H9 (cell line): Measurements from ENCODE around the gene AJAP1. TPM values are rescaled to one million over a fixed set of nuclear protein-coding genes. Genes with fewer than 3 reads are reported as not detected.

Experiments
- DNase-seq: peaks from one replicate; pipeline ENCODE4 v3.0.0-alpha.2; 2017
- H2AFZ ChIP-seq: one replicate; pipeline ENCODE4 v1.6.1; 2013; ENCODE audit warnings: mild to moderate bottlenecking, low read length, control low read depth, moderate library complexity
- H2AK5ac ChIP-seq: 2 replicates; pipeline ENCODE4 v1.6.1; 2013; ENCODE audit warnings: low read length, control low read depth, mixed read lengths; ENCODE audit not compliant: insufficient read length
- H2BK120ac ChIP-seq: one replicate; pipeline ENCODE4 v1.6.1; 2013; ENCODE audit warnings: low read depth, mild to moderate bottlenecking, low read length, control low read depth, inconsistent platforms; ENCODE audit not compliant: poor library complexity, severe bottlenecking
- H2BK12ac ChIP-seq: 2 replicates; pipeline ENCODE4 v1.6.1; 2013; ENCODE audit warnings: low read length, control low read depth, mixed read lengths, low read depth; ENCODE audit not compliant: insufficient read length
- H2BK15ac ChIP-seq: 2 replicates; pipeline ENCODE4 v1.6.1; 2013; ENCODE audit warnings: low read depth, low read length, control low read depth
- H2BK20ac ChIP-seq: one replicate; pipeline ENCODE4 v1.6.1; 2013; ENCODE audit warnings: low read depth, mild to moderate bottlenecking, low read length, control low read depth, inconsistent platforms; ENCODE audit not compliant: poor library complexity, severe bottlenecking
- H2BK5ac ChIP-seq: 2 replicates; pipeline ENCODE4 v1.6.1; 2013; ENCODE audit warnings: low read length, control low read depth, mixed read lengths; ENCODE audit not compliant: insufficient read length
- H3K14ac ChIP-seq: 2 replicates; pipeline ENCODE4 v1.6.1; 2013; ENCODE audit warnings: low read length, control low read depth; ENCODE audit not compliant: insufficient read depth
- H3K18ac ChIP-seq: 2 replicates; pipeline ENCODE4 v1.6.1; 2013; ENCODE audit warnings: low read depth, mild to moderate bottlenecking, mixed read lengths, low read length, control low read depth; ENCODE audit not compliant: insufficient read length
- H3K23ac ChIP-seq: 2 replicates; pipeline ENCODE4 v1.6.1; 2013; ENCODE audit warnings: low read length, control low read depth, mixed read lengths, low read depth; ENCODE audit not compliant: insufficient read length
- H3K23me2 ChIP-seq: 2 replicates; pipeline ENCODE4 v1.6.1; 2013; ENCODE audit warnings: low read depth, mild to moderate bottlenecking, mixed read lengths, low read length, control low read depth; ENCODE audit not compliant: insufficient read length, poor library complexity, severe bottlenecking
- H3K27ac ChIP-seq: 2 replicates; pipeline ENCODE4 v1.5.1; 2013; ENCODE audit warnings: low read length, control low read depth, mixed read lengths, low read depth; ENCODE audit not compliant: insufficient read length
- H3K27me3 ChIP-seq: 2 replicates; pipeline ENCODE4 v1.6.1; 2013; ENCODE audit warnings: low read length, control low read depth, inconsistent platforms; ENCODE audit not compliant: insufficient read depth
- H3K4ac ChIP-seq: 2 replicates; pipeline ENCODE4 v1.6.1; 2013; ENCODE audit warnings: low read depth, mild to moderate bottlenecking, control low read depth, inconsistent platforms, low read length, moderate library complexity
- H3K4me1 ChIP-seq: 2 replicates; pipeline ENCODE4 v1.6.1; 2013; ENCODE audit warnings: low read length, control low read depth, inconsistent platforms; ENCODE audit not compliant: insufficient read depth
- H3K4me2 ChIP-seq: 2 replicates; pipeline ENCODE4 v1.6.1; 2013; ENCODE audit warnings: low read length, control low read depth, mixed read lengths; ENCODE audit not compliant: insufficient read length, insufficient read depth
- H3K56ac ChIP-seq: 2 replicates; pipeline ENCODE4 v1.6.1; 2013; ENCODE audit warnings: low read depth, mild to moderate bottlenecking, mixed read lengths, low read length, control low read depth; ENCODE audit not compliant: insufficient read length
- H3K79me1 ChIP-seq: 2 replicates; pipeline ENCODE4 v1.6.1; 2013; ENCODE audit warnings: low read depth, mild to moderate bottlenecking, moderate library complexity, low read length, control low read depth, inconsistent platforms; ENCODE audit not compliant: insufficient read depth, poor library complexity, severe bottlenecking
- H3K79me2 ChIP-seq: 2 replicates; pipeline ENCODE4 v1.6.1; 2013; ENCODE audit warnings: low read length, control low read depth, inconsistent platforms; ENCODE audit not compliant: insufficient read depth
- H3K9ac ChIP-seq: 2 replicates; pipeline ENCODE4 v1.6.1; 2013; ENCODE audit warnings: low read length, control low read depth, mixed read lengths; ENCODE audit not compliant: insufficient read length; ENCODE audit errors: extremely low read depth
- H3K9me3 ChIP-seq: one replicate; pipeline ENCODE4 v1.6.1; 2013; ENCODE audit warnings: low read depth, low read length, inconsistent platforms; ENCODE audit not compliant: control insufficient read depth
- H3T11ph ChIP-seq: one replicate; pipeline ENCODE4 v1.6.1; 2013; ENCODE audit warnings: mild to moderate bottlenecking, low read length, control low read depth, inconsistent platforms
- H4K20me1 ChIP-seq: one replicate; pipeline ENCODE4 v1.6.1; 2013; ENCODE audit not compliant: control insufficient read depth, insufficient read length, insufficient read depth
- H4K5ac ChIP-seq: 2 replicates; pipeline ENCODE4 v1.6.1; 2013; ENCODE audit warnings: low read depth, mild to moderate bottlenecking, mixed read lengths, low read length, control low read depth; ENCODE audit not compliant: insufficient read length
- H4K8ac ChIP-seq: replicated peaks from 2 replicates; pipeline ENCODE4 v1.6.1; 2013; ENCODE audit warnings: low read length, control low read depth, mixed read lengths, low read depth; ENCODE audit not compliant: insufficient read length
- H4K91ac ChIP-seq: 2 replicates; pipeline ENCODE4 v1.6.1; 2013; ENCODE audit warnings: low read depth, mild to moderate bottlenecking, moderate library complexity, mixed read lengths, low read length, control low read depth; ENCODE audit not compliant: insufficient read length
- H3K27ac Mint-ChIP-seq, 3 experiments: 2 replicates in 2 of 3; 3 replicates in 1 of 3; pipeline ENCODE4 v1.8.0; 2020 to 2021; ENCODE audit warnings: mixed read lengths in 3 of 3, mild to moderate bottlenecking in 1 of 3, moderate library complexity in 1 of 3
- H3K27me3 Mint-ChIP-seq: 2 replicates; pipeline ENCODE4 v1.8.0; 2021; ENCODE audit warnings: low read depth, mild to moderate bottlenecking, moderate library complexity, mixed read lengths
- H3K36me3 Mint-ChIP-seq, 3 experiments: 2 replicates in 2 of 3; 3 replicates in 1 of 3; pipeline ENCODE4 v1.8.0; 2020 to 2021; ENCODE audit warnings: low read depth in 3 of 3, mixed read lengths in 3 of 3; ENCODE audit not compliant: insufficient read depth in 1 of 3
- H3K4me1 Mint-ChIP-seq, 2 experiments: 2 replicates each; pipeline ENCODE4 v1.8.0; 2020; ENCODE audit warnings: mixed read lengths in 2 of 2
- H3K4me3 Mint-ChIP-seq, 2 experiments: 2 replicates in 1 of 2; 3 replicates in 1 of 2; pipeline ENCODE4 v1.8.0; 2020 to 2021; ENCODE audit warnings: mild to moderate bottlenecking in 2 of 2, mixed read lengths in 2 of 2, moderate library complexity in 1 of 2
- H3K9me3 Mint-ChIP-seq, 2 experiments: 2 replicates in 1 of 2; 3 replicates in 1 of 2; pipeline ENCODE4 v1.8.0; 2020; ENCODE audit warnings: mild to moderate bottlenecking in 2 of 2, mixed read lengths in 2 of 2, moderate library complexity in 1 of 2
- WGBS: extraction: QIAGEN DNeasy Blood & Tissue Kit; methylation state at CpG from one replicate; pipeline ENCODE4 v1.1.7; 2013; ENCODE audit warnings: missing lambda C conversion rate, low lambda C conversion rate, mixed read lengths; ENCODE audit not compliant: insufficient read length; ENCODE audit errors: extremely low coverage; 5-methylcytosine and 5-hydroxymethylcytosine counted together
- total RNA-seq: library from RNA; stranded (reverse); gene quantifications from 2 replicates; pipeline ENCODE4 v1.2.1, GENCODE V29; 2021
- TF ChIP-seq, protein P1 (sequence below): fragments of 200-600 bp; sonication (generic); conservative IDR thresholded peaks from 3 replicates; pipeline ENCODE4 v1.8.0; 2021; ENCODE audit warnings: antibody characterized with exemption, mild to moderate bottlenecking

The AJAP1 gene
- total RNA-seq, 1 experiment from 2014 or later, result 8.6 TPM

DNA sequence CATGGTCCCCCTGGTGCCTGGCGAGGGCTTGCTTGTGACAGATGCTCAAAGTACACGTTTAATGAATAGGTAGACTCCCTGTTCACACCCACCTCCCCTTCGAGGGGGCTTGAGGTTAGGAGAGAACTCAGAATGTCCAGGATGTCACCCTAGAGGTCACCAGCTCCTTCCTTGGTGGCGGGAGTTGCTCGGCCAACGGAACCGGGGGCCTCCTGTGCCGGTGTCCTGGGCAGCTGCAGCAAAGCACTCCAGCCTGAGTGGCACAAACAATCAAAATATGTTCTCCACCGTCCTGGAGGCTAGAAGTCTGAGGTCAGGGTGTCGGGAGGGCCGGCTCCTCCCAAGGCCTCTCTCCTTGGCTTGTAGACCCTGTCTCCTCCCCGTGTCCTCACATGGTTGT is 71.0 kb downstream of the AJAP1 start:
- WGBS, result no CpG with 5 or more reads among the region's 12 CpGs
- Histone ChIP-seq H3K23ac (no peak overlapping the region), H2AK5ac (no peak overlapping the region)

More for the DNA sequence above, 71.0 kb downstream of the AJAP1 start:
- no peaks in the 10 kb centered on the region for H3K9me3 ChIP-seq
- H3K27me3 Mint-ChIP-seq, result peaks cover 15% of the 10 kb centered on the region
- H4K5ac ChIP-seq, result no peak overlapping the region
- H3K23me2 ChIP-seq, result no peaks in the 10 kb centered on the region
- H3K4me1 ChIP-seq, result no peaks in the 10 kb centered on the region
- no peak overlapping the region for H2BK20ac ChIP-seq
- H4K8ac ChIP-seq, result no peak overlapping the region
- no peak overlapping the region for H3K4me2 ChIP-seq
- H3K36me3 Mint-ChIP-seq, result peaks cover 0 to 6% (median 0%) of the 10 kb centered on the region in 3 experiments; a peak in 4 of 7 replicates
- H3K4me1 Mint-ChIP-seq, result peaks cover 10 to 13% of the 10 kb centered on the region in 2 experiments; a peak in 3 of 4 replicates
- no peak overlapping the region for H3K4me3 Mint-ChIP-seq
- no peak overlapping the region for H2BK120ac ChIP-seq
- DNase-seq, result no peak
- 0 out of 5 replicates have a peak, but pooled peaks cover 0 to 2% of the 10 kb centered on the region in 2 experiments for H3K9me3 Mint-ChIP-seq
- H3K27me3 ChIP-seq, result no peaks in the 10 kb centered on the region
- no peak overlapping the region; the same call in 1 of the 2 replicates for H3K14ac ChIP-seq
- H4K91ac ChIP-seq, result no peak overlapping the region
- TF ChIP-seq, protein P1, sequence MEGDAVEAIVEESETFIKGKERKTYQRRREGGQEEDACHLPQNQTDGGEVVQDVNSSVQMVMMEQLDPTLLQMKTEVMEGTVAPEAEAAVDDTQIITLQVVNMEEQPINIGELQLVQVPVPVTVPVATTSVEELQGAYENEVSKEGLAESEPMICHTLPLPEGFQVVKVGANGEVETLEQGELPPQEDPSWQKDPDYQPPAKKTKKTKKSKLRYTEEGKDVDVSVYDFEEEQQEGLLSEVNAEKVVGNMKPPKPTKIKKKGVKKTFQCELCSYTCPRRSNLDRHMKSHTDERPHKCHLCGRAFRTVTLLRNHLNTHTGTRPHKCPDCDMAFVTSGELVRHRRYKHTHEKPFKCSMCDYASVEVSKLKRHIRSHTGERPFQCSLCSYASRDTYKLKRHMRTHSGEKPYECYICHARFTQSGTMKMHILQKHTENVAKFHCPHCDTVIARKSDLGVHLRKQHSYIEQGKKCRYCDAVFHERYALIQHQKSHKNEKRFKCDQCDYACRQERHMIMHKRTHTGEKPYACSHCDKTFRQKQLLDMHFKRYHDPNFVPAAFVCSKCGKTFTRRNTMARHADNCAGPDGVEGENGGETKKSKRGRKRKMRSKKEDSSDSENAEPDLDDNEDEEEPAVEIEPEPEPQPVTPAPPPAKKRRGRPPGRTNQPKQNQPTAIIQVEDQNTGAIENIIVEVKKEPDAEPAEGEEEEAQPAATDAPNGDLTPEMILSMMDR, result no peak
- H3K56ac ChIP-seq, result no peak overlapping the region
- no peak overlapping the region for H2AFZ ChIP-seq
- H2BK15ac ChIP-seq, result no peak overlapping the region
- no peak overlapping the region for H3T11ph ChIP-seq
- H4K20me1 ChIP-seq, result no peaks in the 10 kb centered on the region
- H3K18ac ChIP-seq, result no peak overlapping the region
- H3K27ac ChIP-seq, result no peak overlapping the region
- H3K79me2 ChIP-seq, result no peaks in the 10 kb centered on the region
- no peak overlapping the region for H3K27ac Mint-ChIP-seq
- H3K79me1 ChIP-seq, result no peaks in the 10 kb centered on the region
- H3K4ac ChIP-seq, result no peak overlapping the region
- H2BK12ac ChIP-seq, result no peak overlapping the region
- H2BK5ac ChIP-seq, result no peak overlapping the region
- no peak overlapping the region for H3K9ac ChIP-seq
